Retinal pigment epithelial cell (primary cell): ENCODE data around the gene CKS1B.
A peak's percentile ranks its signal among the peaks of the same experiment; 100 is the strongest.

ENCODE experiments used
- DNase-seq: peaks from one replicate; pipeline ENCODE4 v3.0.0-alpha.2; 2010; ENCODE audit warnings: low read depth
- H3K4me3 ChIP-seq: 2 replicates; pipeline ENCODE4 v1.5.1; 2011; ENCODE audit warnings: mild to moderate bottlenecking, low read length, control low read depth, moderate library complexity
- TF ChIP-seq, protein P1 (sequence below): conservative IDR thresholded peaks from 2 replicates; pipeline ENCODE4 v1.5.1; 2011; ENCODE audit warnings: low read depth, low read length, control low read depth, inconsistent platforms

CKS1B gene

DNA sequence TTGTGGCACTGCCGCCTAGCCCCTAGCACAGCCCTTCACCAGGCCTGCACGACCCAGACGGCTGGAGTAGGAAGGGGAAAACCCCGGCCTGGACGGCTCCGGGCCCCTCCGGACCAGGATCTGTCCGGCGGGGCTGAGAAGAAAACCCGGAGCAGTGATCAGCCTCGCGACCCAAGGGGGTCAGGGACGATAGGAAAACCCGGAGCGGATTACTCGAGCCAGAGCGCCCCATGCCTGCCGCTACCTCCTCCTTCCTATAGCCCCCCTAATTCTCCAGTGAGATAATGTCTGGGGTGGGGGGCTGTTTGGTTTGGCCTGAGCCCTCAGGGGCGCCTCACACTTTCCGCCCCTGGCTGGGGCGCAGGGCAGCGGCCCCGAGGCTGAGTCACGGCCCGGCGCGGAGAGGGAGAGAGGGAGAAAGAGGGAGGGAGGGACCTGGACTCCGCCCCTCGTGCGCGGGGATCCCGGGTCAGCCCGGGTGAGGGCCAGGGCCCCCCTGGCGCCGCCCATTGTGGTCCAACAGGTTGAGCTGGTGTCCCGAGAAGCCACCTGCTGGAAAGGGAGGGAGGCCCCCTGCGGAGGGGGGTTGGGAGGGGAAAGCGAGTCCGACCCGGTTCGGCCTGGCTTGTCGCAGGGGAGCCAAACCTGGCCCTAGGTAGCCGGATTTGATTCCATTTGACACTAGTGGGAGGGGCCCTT lies 26.4 kb downstream of the CKS1B start:
- peak; percentile 57 for DNase-seq
- TF ChIP-seq, protein P1, sequence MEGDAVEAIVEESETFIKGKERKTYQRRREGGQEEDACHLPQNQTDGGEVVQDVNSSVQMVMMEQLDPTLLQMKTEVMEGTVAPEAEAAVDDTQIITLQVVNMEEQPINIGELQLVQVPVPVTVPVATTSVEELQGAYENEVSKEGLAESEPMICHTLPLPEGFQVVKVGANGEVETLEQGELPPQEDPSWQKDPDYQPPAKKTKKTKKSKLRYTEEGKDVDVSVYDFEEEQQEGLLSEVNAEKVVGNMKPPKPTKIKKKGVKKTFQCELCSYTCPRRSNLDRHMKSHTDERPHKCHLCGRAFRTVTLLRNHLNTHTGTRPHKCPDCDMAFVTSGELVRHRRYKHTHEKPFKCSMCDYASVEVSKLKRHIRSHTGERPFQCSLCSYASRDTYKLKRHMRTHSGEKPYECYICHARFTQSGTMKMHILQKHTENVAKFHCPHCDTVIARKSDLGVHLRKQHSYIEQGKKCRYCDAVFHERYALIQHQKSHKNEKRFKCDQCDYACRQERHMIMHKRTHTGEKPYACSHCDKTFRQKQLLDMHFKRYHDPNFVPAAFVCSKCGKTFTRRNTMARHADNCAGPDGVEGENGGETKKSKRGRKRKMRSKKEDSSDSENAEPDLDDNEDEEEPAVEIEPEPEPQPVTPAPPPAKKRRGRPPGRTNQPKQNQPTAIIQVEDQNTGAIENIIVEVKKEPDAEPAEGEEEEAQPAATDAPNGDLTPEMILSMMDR, result no peak
- H3K4me3 ChIP-seq, result peak overlapping the region; percentile 90

DNA sequence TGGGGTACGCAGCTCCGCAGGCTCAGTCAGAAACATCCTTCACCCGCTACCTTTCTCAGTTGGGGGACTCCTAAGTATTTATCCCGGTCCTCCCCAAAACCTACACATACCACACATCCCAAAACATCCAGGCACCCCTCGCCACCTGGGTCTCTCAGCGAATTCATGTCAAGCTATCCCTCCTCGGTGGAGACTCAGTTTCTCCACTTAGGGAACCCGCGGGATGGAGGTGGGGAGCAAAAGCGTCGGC lies 26.9 kb downstream of the CKS1B start:
- TF ChIP-seq, protein P1, result no peak

DNA sequence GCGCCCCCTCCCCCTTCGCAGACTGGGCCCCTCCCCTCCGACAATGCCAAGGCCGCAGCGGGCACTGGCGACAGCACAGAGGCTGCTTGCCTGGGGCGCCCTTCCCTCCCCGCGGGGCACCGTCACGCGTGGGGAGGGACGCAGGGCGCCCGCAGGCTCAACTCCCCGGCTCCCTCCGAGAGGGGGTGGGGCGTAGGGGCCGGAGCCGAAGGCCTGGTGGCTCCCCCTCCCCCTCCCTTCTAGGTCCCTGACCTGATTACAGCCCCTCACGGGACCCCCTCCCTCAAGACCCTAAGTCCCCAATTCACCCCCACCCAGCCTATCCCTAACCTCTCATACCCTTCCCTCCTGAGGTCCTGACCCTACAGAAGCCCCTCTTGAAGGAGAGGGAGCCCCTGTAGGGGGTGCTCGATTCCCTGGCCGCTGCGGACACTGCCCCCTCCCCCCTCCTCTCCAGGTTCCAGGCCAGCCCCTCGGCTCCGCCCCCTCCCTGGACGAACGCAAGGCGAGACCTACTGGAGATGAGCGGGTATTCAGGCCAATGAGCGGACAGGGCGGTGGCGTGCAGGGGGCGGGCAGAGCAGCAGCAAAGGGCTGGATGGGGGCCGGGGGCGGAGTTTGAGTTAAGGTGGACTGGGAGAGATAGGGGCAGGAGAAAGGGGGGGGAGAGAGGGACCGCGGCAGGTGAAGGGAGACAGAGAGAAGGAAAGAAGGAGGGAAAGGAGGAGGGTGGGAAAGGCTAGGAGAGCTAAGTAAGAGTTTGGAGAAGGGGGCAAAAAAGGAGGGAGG lies 27.4 kb downstream of the CKS1B start:
- peak; percentile 97 for DNase-seq
- H3K4me3 ChIP-seq, result peak overlapping the region; percentile 90
- TF ChIP-seq, protein P1, result peak; percentile 62

More for the DNA sequence above, 26.9 kb downstream of the CKS1B start:
- no peak for DNase-seq
- peak overlapping the region; percentile 90 for H3K4me3 ChIP-seq

DNA sequence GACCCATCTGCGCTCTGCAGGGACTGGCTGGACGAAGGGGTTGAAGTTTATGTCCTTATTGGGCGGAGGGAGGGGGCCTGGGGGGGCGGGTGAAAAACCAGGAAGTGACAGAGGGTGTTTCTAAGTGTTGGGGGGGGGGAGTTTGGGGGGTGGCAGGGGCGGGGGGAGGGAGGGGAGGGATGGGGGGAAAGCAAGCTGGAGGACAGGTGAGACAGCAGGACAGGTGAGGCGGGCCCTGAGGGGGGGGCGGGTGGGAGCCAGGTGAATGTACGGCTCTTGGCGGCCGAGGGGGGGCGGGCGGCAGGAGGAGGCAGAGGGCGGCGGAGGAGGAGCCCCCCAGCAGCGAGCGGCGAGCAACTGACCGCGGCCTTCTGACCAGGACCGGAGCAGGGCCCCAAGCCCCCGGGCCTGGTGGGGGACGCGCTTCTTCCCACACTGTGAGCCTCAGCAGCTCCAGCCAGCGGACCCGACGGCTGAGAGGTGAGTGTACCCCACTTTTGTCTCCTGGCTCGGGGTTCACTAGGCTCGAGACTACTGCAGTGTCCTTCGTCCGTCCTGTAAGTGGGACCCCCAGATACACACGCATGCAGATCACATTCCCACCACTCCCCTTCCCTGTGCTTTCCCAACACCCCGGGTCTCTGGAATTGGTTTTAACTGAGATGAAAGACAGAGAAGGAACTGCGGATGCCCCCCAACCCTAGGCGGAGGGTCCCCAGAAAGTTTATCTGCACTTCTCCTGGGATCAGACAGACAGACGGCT lies 28.2 kb downstream of the CKS1B start, which contains the start of gene ZBTB7B:
Gene ZBTB7B, plus strand, starts transcription at position 339 of the 763 bp plus-strand sequence. CDS start 11,859 bp downstream, outside the sequence.
- TF ChIP-seq, protein P1, result no peak
- peak within 1 kb of the TSS; percentile 90 for H3K4me3 ChIP-seq
- DNase-seq, result no peak

DNA sequence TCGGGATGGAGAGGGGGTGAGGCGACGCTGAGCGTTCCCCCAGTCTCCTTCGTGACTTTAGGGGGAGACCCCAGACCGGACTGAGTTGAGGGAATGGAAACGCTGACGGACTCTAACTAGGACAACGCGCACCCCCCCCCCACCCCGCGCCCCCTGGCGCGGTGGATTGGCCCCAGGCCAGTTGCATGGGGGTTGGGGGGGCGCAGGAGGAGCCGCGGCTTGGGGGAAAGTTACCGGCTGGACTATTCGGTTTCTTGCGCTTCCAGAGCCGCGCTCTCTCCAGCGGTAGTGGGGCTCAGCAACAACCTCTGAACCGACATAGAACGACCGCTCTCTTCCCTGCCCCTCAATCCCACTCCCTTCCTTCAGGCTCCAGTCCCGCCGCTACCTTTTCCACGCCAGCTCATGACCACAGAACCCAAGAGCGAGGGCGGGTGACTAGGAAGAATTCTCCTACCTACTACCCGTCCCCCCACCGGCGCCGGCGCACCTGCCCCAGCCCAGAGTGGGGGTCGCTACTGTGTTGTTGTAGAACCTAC lies 28.8 kb downstream of the CKS1B start:
- H3K4me3 ChIP-seq, result peak overlapping the region; percentile 90
- TF ChIP-seq, protein P1, result no peak
- DNase-seq, result no peak

DNA sequence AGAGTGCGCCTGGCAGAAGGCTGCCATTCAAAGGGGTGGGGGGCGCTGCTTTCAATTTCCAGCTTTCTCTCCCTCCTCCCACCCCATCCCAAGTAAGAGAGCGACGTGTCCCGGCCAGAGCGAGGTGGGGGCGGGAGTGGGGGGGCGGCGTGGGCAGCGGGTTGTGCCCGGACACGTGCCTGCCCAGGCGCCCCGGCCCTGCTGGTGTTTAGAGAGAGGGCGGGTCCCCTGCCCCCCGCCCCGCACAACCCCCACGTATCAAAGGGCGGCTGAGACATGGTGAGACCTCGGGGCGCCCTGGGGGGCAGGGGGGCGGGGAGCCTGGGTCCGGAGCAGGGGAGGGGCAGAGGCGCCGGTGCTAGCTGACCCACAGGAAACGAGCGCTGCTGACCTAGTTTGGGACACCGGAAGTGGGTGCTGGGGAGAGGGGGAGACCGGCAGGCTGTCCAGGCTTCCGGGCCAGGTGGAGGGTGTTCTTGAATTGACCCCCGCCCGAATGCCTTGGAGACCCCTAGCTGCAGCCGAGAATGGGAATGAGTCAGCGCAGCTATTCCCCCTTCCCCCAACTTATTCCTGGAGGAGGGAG lies 29.4 kb downstream of the CKS1B start:
- TF ChIP-seq, protein P1, result no peak
- peak overlapping the region; percentile 90 for H3K4me3 ChIP-seq
- DNase-seq, result no peak
